ENCODE results near the gene SATL1.
"Not testable (repeated sequence)": the region's sequence is repeated elsewhere in the genome, so short reads cannot be mapped to it uniquely, and the experiment has no call there.

The SATL1 gene

DNA sequence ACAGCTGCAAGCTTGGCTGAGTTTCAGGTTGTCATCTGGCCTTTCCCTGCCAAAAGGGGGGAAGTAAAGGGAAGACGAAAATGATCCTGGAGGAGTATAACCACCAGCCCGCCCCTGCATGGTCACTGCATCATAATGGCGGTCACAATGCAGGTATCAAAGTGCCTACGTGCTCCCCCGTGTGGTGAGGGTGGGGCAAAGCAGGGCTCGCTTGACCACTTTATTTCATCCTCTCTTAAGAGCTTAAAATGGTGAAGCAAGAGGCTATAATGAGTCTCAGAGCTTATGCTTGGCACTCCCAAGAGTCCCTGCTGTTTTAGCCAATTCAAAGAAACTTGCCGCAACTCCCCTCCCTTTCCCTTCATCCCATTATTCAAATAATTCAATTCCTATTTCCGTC is 134.3 kb downstream of the SATL1 start:
- no peak for DNase-seq

DNA sequence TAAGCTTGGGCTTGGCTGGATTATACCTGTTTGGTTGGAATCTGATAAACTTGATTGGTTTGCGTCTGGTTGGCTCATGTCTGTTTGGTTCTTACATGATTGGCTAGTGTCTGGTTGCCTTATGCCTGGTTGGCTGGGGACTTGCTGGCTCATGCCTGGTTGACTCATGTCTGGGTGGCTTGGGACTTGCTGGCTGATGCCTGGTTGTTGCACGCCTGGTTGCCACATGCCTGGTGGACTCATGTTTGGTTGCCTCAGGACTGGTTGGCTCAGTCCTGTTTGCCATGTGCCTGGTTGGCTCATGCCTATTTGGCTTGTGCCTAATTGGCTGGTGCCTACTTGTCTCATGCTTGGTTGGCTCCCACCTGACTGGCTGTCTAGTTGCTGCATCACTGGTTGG is 135.4 kb downstream of the SATL1 start:
- no peak for DNase-seq

DNA sequence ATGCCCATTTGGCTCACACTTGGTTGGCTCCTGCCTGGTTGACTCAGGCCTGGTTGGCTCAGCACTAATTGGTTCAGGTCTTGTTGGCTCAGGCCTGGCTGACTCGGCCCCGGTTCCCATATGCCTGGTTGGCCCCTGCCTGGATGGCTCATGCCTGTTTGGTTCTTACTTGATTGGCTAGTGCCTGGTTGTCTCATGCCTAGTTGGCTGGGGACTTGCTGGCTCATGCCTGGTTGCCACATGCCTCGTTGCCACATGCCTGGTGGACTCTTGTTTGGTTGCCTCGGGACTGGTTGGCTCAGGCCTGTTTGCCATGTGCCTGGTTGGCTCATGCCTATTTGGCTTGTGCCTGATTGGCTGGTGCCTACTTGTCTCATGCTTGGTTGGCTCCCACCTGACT is 136.2 kb downstream of the SATL1 start:
- no peak for DNase-seq

DNA sequence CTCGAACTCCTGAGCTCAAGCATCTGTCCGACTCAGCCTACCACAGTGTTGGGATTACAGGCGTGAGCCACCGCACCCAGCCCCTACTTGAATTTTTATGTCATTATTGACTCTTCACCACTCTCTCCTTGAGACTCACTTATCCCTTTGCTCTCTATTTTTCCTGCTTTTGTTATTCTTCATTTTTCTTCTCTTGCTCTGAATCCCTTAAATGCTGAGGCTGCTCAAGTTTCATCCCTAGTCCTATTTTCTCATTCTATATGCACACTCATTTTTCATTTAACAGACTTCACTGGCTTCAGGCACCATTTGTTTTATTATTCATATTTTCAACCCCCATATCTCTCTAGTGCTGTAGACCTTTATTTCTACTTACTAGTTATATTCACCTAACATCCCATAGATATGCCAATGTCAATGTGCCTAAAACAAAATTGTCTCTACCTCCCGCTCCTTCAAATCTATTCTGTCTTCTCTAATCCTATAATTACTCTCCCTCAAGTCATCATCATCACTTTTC is 154.2 kb downstream of the SATL1 start:
- DNase-seq = no peak

DNA sequence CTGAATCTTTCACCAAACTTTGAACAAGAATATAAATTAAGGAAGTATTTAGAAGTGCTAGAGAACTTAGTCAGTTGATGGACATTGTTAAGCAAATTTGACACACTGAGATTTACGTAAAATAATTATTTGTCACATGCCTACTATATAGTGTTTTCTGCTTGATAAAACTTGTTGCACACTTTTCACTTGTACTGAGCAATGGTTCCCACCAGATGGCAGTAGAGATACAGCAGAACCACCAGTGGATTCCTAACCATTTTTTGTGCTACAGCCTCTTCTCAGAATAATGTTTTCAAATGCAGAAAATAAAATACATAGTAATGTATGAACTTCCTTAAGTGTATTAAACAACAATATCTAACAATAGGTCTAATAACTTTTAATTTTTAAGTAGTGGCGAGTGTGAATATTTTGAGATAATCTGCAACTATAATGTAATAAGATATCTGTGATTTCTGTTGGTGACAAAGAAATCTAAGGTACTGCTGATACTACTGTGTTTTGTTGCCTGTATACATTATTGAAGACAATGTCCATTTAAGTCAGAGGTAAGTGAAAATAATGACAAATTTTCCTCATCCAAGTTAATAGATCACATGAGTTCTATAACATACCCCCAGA is 158.7 kb downstream of the SATL1 start:
- no peak for DNase-seq

DNA sequence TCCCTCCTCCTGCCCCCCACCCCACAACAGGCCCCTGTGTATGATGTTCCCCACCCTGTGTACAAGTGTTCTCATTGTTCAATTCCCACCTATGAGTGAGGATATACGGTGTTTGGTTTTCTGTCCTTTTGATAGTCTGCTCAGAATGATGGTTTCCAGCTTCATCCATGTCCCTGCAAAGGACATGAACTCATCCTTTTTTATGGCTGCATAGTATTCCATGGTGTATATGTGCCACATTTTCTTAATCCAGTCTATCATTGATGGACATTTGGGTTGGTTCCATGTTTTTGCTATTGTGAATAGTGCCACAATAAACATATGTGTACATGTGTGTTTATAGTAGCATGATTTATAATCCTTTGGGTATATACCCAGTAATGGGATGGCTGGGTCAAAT is 166.3 kb downstream of the SATL1 start:
- DNase-seq = not testable (repeated sequence)

DNA sequence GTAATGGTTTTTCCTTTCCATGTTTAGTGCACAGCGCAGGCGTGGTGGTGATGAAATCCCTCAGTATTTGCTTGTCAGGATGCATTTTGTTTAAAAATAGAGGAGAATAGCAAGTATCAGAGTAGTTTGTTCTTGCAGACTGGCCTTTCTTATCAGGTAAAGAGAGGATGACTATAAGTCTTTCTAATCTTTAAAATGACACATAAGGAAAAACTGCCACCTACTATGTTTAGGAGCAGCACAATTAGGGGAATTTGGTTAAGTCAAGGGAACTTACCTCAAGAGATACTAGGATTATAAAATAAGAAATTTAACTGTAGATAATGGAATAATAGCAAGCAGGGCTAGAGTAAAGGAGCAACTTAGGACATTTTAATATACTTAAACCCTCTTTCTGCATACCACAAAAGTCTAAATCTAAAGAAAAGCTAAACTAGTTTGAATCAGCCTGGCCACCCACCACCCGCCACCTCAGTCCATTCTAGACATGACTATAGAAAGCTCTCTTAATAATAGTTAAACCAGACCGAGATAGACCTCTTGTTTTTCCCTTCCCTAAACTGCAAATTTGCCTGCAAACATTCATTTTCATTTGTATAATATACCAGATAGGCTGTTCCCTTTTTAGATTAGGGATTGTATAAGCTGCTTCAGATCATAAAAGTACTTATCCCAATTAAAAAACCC is 177.9 kb downstream of the SATL1 start:
- no peak for DNase-seq

DNA sequence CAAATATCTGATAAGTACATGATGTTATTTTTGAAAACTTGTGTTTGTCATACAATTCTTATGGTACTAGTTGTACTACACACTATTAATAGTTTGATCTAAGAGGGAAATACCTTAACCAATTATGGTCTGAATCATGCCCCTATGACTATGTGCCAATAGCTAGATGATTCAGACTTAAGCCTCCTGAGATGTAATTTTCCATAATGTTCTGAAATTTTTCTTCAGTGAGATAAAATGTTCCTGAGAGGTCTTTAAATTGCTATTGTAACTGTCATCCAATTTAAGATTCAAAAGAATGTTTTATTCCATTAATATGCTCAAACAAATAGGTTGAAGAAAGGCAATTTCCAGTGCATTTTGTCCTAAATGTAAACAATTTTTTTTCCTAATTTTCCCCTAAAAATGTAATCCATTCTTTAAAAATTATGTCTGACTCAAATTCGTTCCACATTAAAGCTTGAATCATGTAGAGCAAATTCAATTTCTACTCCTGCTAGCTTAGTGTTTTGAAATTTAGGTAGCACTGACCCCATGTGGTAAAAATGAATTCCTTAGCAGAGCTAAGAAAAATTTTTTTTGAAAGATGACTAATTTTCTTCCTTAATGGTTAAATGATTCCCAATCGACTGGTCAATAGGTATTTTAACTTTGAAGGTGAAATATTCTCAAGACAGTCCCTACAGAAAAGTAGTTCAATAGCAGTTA is 190.8 kb downstream of the SATL1 start:
- DNase-seq = no peak

DNA sequence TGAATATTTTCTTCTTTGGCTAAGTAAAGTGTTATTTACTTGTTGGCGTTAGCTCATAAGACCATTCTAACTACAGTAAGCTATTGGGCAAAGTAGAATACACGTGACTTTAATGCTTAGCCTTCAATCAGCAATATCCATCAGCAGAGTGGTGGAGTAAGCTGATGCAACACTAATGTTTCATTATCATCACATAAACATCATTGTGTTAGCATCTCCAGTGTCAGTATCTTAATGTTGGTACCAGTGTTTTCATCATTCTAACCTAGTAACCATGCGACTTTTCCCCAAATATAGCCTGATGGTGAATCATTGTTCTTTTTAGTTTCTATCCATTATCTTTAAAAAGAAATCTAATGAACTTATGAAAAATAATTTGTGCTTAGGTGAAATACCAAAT is 191.4 kb downstream of the SATL1 start:
- no peak for DNase-seq

DNA sequence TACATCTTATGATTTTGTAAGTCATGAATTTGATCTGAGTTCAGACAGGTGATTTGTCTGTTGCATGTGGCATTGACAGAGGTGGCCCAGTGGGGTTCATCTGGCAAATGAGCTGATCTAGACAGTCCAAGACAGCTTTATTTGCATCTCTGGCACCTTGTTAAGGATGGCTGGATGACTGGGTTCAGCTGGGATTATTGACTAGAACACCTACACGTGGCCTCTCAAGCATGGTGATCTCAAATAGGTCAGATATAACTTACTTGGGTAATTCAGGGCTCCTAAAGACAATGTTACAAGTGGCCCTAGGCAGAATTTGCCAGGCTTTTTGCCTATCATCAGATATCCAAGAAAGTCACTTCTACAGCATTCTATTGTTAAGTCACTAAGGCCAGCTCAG is 192.0 kb downstream of the SATL1 start:
- no peak for DNase-seq
